Measurements from ENCODE around the gene TRIM22. TPM values are rescaled to one million over a fixed set of nuclear protein-coding genes. Genes with fewer than 3 reads are reported as not detected.

The TRIM22 gene
- total RNA-seq, 1 donor from 2014 or later = 224 TPM

DNA sequence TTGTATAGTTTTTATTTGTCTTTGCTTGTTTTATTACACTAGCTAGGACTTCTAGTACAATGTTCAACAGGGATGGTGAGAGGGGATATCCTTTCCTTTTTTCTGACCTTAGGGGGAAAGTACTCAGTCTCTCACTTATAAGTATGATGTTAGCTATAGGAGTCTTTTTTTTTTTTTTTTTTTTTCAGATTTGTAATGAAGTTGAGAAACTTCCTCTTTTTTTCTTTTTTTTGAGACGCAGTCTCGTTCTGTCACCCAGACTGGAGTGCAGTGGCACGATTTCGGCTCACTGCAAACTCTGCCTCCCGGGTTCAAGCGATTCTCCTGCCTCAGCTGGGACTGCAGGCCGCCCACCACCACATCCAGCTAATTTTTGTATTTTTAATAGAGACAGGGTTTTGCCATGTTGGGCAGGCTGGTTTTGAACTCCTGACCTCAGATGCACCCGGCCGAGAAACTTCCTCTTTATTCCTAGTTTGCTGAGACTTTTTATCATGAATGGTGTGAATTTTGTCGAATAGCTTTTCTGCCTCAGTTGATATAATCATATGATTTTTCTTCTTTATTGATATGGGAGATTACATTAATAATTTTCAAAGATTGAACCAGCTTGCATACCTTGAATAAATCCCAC is 10.9 kb downstream of the TRIM22 start:
- ATAC-seq (peak in 1 of 2 donors; percentile 23), DNase-seq (no peak)
- Histone ChIP-seq H3K4me3 (no peak overlapping the region), H3K36me3 (peaks cover 92% of the 10 kb centered on the region), H3K27ac (no peak overlapping the region), H3K9me3 (no peaks in the 10 kb centered on the region), H3K4me1 (peaks cover 16% of the 10 kb centered on the region), H3K27me3 (ENCODE audit: low read depth) (no peaks in the 10 kb centered on the region)
- TF ChIP-seq CTCF (IDR thresholded peaks at IDR 0.05) = no peak
- intact Hi-C loops (cut with DNase I) = no loop called here

DNA sequence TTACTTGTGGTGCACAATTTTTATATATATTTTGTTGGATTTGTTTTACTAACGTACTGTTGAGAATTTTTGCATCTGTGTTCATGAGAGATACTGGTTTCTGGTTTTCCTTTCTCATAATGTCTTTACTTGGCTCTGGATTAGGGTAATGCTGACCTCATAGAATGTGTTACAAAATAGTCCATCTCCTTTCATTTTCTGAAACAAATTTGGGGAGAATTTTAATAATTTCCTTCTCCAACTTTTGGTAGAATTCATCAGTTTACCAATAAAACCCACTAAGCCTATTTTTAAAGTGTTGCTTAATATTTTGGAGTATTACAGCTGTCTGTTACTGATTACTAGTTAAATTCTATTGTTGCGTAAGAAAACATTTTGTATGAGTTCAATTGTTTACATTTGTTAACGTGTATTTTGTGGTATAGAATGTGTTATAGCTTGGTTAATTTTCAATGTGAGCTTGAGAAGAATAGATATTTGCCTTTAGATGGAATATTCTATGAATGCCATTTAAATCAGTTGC is 11.5 kb downstream of the TRIM22 start:
- no peak for TF ChIP-seq CTCF (IDR thresholded peaks at IDR 0.05)
- no peak for DNase-seq
- Histone ChIP-seq H3K4me3 (no peak overlapping the region), H3K36me3 (peaks cover 92% of the 10 kb centered on the region), H3K27ac (no peak overlapping the region), H3K9me3 (no peaks in the 10 kb centered on the region), H3K27me3 (ENCODE audit: low read depth) (no peaks in the 10 kb centered on the region), H3K4me1 (peaks cover 11% of the 10 kb centered on the region)
- no peak for ATAC-seq
- intact Hi-C loops (cut with DNase I) = no loop called here

DNA sequence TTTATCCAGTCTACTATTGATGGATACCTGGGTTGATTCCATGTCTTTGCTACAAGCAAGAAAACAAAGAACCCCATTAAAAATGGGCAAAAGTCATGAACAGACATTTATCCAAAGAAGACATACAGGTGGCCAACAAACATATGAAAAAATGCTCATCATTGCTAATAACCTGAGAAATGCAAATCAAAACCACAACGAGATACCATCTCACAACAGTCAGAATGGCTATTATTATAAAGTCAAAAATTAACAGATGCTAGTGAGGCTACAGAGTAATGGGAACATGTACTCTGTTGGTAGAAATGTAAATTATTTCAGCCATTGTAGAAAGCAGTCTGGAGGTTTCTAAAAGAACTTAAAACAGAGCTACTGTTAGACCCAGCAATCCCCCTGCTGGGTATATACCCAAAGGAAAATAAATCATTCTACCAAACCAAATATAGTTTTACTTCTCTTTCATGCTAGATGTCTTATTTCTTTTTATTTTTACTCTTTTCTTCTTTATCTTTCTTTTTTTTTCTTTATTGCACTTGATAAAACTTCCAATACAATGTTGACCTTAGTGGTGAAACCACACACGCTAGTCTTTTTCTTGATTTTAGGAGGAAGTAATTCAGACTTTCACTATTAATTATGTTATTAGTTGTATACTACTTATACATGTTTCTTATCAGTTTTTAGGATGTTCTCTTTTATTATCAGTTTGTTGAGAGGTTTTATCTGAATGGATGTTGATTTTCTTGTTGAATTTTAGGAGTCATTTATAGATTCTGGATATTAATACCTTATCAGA is 14.3 kb downstream of the TRIM22 start:
- Histone ChIP-seq H3K27me3 (ENCODE audit: low read depth) (no peaks in the 10 kb centered on the region), H3K4me3 (no peak overlapping the region), H3K4me1 (peaks cover 9% of the 10 kb centered on the region), H3K9me3 (no peaks in the 10 kb centered on the region), H3K36me3 (peaks cover 92% of the 10 kb centered on the region), H3K27ac (no peak overlapping the region)
- DNase-seq = no peak
- TF ChIP-seq CTCF (IDR thresholded peaks at IDR 0.05) = no peak
- intact Hi-C loops (cut with DNase I) = no loop called here
- no peak for ATAC-seq

DNA sequence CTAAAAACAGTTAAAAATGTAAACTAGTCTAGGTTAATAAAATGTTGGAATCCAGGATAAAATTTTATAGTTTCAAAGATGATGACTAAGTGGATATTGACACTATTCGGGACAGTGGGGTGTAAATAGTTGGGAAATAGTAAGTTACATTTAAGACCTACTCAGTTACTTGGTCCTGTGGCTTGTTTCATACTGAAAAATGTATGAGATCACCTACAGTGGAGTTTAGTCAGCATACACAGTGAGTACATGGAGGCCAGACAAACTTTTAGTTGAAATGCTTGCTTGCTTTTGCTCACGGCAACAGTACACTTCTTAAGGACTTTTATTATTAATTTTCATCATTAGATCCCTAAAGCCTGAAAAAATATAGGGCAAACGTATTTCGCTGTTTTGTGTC is 16.1 kb downstream of the TRIM22 start:
- H3K9me3 ChIP-seq = no peaks in the 10 kb centered on the region
- H3K36me3 ChIP-seq = peaks cover 93% of the 10 kb centered on the region
- DNase-seq (no peak), ATAC-seq (no peak)
- H3K27me3 ChIP-seq (ENCODE audit: low read depth) = no peaks in the 10 kb centered on the region
- TF ChIP-seq CTCF (IDR thresholded peaks at IDR 0.05) = no peak
- no peak overlapping the region for H3K27ac ChIP-seq
- H3K4me3 ChIP-seq = no peak overlapping the region
- intact Hi-C loops (cut with DNase I) = no loop called here
- H3K4me1 ChIP-seq = peaks cover 9% of the 10 kb centered on the region

GRCh38 chr11:5712507-5712906 is 22.9 kb downstream of the TRIM22 start:
- ATAC-seq = peak in 1 of 2 donors; percentile 54

More at GRCh38 chr11:5712507-5712906, 22.9 kb downstream of the TRIM22 start:
- no peak for DNase-seq
- Histone ChIP-seq H3K9me3 (no peaks in the 10 kb centered on the region), H3K4me3 (no peak overlapping the region), H3K27ac (no peak overlapping the region), H3K27me3 (ENCODE audit: low read depth) (no peaks in the 10 kb centered on the region), H3K36me3 (peaks cover 44% of the 10 kb centered on the region), H3K4me1 (no peaks in the 10 kb centered on the region)
- intact Hi-C loops (cut with DNase I) = no loop called here
- peak; percentile 35 for TF ChIP-seq CTCF (IDR thresholded peaks at IDR 0.05)

Measured in lower lobe of right lung (tissue), 2 donors.